NT2/D1 (cell line): Measurements from ENCODE around the gene EP400.
"Not testable (repeated sequence)": the region's sequence is repeated elsewhere in the genome, so short reads cannot be mapped to it uniquely, and the experiment has no call there.

Source experiments
- DNase-seq: peaks from one replicate; pipeline ENCODE4 v3.0.0-alpha.2; 2011; ENCODE audit warnings: low read depth, low spot score
- H3K27me3 ChIP-seq: 2 replicates; pipeline ENCODE4 v1.6.0; 2011; ENCODE audit warnings: mild to moderate bottlenecking; ENCODE audit not compliant: insufficient read length, insufficient read depth
- H3K36me3 ChIP-seq: 2 replicates; pipeline ENCODE4 v1.6.1; 2011; ENCODE audit warnings: mild to moderate bottlenecking, low read length, mixed read lengths; ENCODE audit not compliant: insufficient read depth, insufficient read length
- H3K4me1 ChIP-seq: 2 replicates; pipeline ENCODE4 v1.5.1; 2011; ENCODE audit not compliant: insufficient read depth, insufficient read length
- H3K4me3 ChIP-seq: 2 replicates; pipeline ENCODE4 v1.5.1; 2011; ENCODE audit warnings: low read depth; ENCODE audit not compliant: insufficient read length
- H3K9ac ChIP-seq: 2 replicates; pipeline ENCODE4 v1.6.0; 2011; ENCODE audit warnings: low read depth; ENCODE audit not compliant: insufficient read length
- H3K9me3 ChIP-seq: 2 replicates; pipeline ENCODE4 v1.5.1; 2011; ENCODE audit warnings: mild to moderate bottlenecking, low read length; ENCODE audit not compliant: insufficient read depth
- SUZ12 ChIP-seq: IDR thresholded peaks from 2 replicates; pipeline ENCODE4 v1.6.1; 2011; ENCODE audit not compliant: insufficient read length, insufficient read depth; ENCODE audit errors: extremely low read depth
- YY1 ChIP-seq: IDR thresholded peaks from 2 replicates; pipeline ENCODE4 v1.6.1; 2011; ENCODE audit not compliant: insufficient read length, insufficient read depth
- ZNF274 ChIP-seq: IDR thresholded peaks from 2 replicates; pipeline ENCODE4 v1.6.1; 2011; ENCODE audit warnings: mild to moderate bottlenecking, low read depth, low read length

EP400 gene

GRCh38 chr12:132100306-132101065 is 150.7 kb downstream of the EP400 start:
- Histone ChIP-seq H3K4me3 (no peak overlapping the region), H3K9me3 (peaks cover 13% of the 10 kb centered on the region), H3K36me3 (peaks cover 45% of the 10 kb centered on the region), H3K4me1 (peaks cover 4% of the 10 kb centered on the region), H3K9ac (no peak overlapping the region), H3K27me3 (no peaks in the 10 kb centered on the region)
- DNase-seq, result no peak
- no peak for TF ChIP-seq SUZ12
- TF ChIP-seq ZNF274, result no peak
- TF ChIP-seq YY1, result no peak

DNA sequence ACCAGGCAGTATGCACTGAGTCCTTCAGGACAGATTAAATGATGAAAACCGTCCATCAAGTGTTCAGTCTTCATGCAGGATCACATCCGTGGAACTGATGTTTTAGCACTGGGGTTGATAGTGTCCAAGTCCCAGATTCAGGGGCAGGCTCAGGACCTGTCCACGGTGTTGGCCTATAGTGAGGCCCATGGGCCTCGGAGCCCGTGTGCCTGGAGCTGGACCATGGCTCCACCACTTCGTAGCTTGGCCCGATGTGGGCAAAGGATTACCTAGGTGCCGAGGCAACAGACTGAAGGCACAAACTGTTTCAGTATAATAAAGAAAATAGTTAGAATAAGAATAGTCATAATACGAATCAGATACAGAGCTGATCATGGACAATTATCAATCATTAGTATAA is 152.6 kb downstream of the EP400 start:
- Histone ChIP-seq H3K27me3 (no peaks in the 10 kb centered on the region), H3K9ac (no peak overlapping the region), H3K9me3 (no peaks in the 10 kb centered on the region), H3K4me1 (peaks cover 4% of the 10 kb centered on the region), H3K4me3 (no peak overlapping the region), H3K36me3 (peaks cover 38% of the 10 kb centered on the region)
- TF ChIP-seq ZNF274 (no peak), YY1 (no peak), SUZ12 (no peak)
- no peak for DNase-seq

GRCh38 chr12:132103072-132103471 is 153.3 kb downstream of the EP400 start:
- not testable (repeated sequence) for H3K9me3 ChIP-seq, DNase-seq, H3K27me3 ChIP-seq, H3K4me3 ChIP-seq, H3K4me1 ChIP-seq, H3K9ac ChIP-seq
- peaks cover 38% of the 10 kb centered on the region for H3K36me3 ChIP-seq

DNA sequence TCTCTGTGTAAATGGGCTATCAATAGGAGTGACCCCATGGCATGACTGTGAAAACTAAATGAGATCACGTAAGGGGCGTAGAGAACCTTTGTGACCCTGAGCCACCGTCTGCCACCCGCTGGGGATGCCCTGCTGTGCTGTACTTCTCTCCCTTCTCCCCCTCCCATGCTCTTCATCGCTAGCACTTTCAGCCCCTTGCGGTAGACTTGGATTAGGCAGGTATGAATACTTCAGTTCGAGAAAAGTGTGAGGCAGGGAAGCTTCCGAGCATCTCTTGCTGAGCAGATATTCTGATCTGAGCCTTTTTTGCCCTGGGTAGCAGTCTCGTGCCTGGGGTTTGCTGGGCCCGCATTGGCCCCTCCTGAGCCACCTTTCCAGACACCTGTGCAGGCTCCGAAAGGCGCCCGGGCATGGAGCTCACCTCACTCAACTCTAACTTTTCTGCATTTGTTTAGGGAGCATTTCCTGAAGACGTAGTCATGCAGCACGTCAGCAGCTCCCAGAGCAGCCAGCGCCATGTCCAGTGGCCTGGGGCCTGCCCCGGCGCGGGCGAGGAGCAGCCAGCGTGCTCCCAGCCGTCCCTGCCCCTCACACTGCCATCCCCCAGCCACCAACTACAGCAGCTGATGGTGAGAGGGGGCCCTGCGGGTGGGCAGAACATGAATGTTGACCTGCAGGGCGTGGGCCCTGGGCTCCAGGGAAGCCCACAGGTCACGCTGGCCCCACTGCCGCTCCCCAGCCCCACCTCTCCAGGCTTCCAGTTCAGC is 154.0 kb downstream of the EP400 start:
- Histone ChIP-seq H3K9me3 (no peaks in the 10 kb centered on the region), H3K9ac (no peak overlapping the region), H3K27me3 (no peaks in the 10 kb centered on the region), H3K4me3 (no peak overlapping the region), H3K4me1 (peaks cover 9% of the 10 kb centered on the region), H3K36me3 (peaks cover 45% of the 10 kb centered on the region)
- no peak for DNase-seq
- no peak for TF ChIP-seq YY1
- TF ChIP-seq ZNF274, result no peak
- TF ChIP-seq SUZ12, result no peak

GRCh38 chr12:132105467-132105866 is 155.7 kb downstream of the EP400 start:
- TF ChIP-seq ZNF274 (no peak), SUZ12 (no peak), YY1 (no peak)
- Histone ChIP-seq H3K4me3 (no peak overlapping the region), H3K36me3 (peaks cover 44% of the 10 kb centered on the region), H3K9ac (no peak overlapping the region), H3K27me3 (no peaks in the 10 kb centered on the region), H3K4me1 (peaks cover 9% of the 10 kb centered on the region), H3K9me3 (no peaks in the 10 kb centered on the region)
- DNase-seq, result no peak

GRCh38 chr12:132106921-132107320 is 157.2 kb downstream of the EP400 start:
- Histone ChIP-seq H3K27me3 (no peaks in the 10 kb centered on the region), H3K36me3 (peaks cover 53% of the 10 kb centered on the region), H3K4me1 (peaks cover 9% of the 10 kb centered on the region), H3K9ac (no peak overlapping the region), H3K4me3 (no peak overlapping the region), H3K9me3 (no peaks in the 10 kb centered on the region)
- DNase-seq, result no peak
- TF ChIP-seq YY1, result no peak
- TF ChIP-seq ZNF274, result no peak
- TF ChIP-seq SUZ12, result no peak

DNA sequence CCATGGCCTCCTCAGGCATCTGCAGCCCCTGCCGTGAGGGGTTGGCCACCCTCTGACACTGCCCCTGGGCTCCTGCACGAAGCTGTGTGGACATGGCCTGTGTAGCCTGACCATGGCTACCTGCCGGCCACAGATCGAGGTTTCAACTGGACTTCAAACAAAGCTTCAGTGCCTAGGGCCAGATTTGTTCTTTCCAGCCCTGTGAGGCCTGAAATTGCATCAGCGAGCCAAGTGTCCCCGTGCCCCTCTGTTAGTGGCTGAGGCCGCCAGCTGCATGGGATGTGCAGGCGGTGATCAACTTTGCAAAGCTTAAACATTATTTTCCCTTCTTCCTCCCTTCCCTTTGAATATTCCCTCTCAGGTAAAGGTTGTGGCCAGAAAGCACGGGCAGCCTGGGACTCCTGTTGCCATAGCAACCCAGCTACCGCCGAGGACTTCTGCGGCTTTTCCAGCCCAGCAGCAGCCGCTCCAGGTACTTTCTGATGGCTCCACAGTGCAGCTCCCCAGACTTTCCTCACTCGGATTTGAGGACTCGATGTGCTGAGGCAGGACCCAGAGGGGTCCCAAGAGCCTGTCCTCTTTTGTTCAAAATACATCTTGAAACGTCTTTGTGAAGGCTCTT is 158.6 kb downstream of the EP400 start:
- Histone ChIP-seq H3K9me3 (no peaks in the 10 kb centered on the region), H3K9ac (no peak overlapping the region), H3K36me3 (peaks cover 53% of the 10 kb centered on the region), H3K4me1 (peaks cover 9% of the 10 kb centered on the region), H3K4me3 (no peak overlapping the region), H3K27me3 (no peaks in the 10 kb centered on the region)
- no peak for TF ChIP-seq SUZ12
- TF ChIP-seq YY1, result no peak
- no peak for TF ChIP-seq ZNF274
- no peak for DNase-seq
